ENCODE measurements around the gene NAV2. TPM values are rescaled to one million over a fixed set of nuclear protein-coding genes. Genes with fewer than 3 reads are reported as not detected.
"Not testable (repeated sequence)": the region's sequence is repeated elsewhere in the genome, so short reads cannot be mapped to it uniquely, and the experiment has no call there.

NAV2 gene
- total RNA-seq, 1 donor: 11.2 TPM

GRCh38 chr11:19891022-19891421 lies 178.4 kb downstream of the NAV2 start:
- no peak for DNase-seq (ENCODE audit: low read depth)
- TF ChIP-seq CTCF (IDR thresholded peaks at IDR 0.05; ENCODE audit: insufficient read depth, low read depth, low read length): no peak
- H3K4me3 ChIP-seq (ENCODE audit: low read depth, low read length): no peak overlapping the region

GRCh38 chr11:19892387-19892786 lies 179.8 kb downstream of the NAV2 start:
- no peak overlapping the region for H3K4me3 ChIP-seq (ENCODE audit: low read depth, low read length)
- no peak for TF ChIP-seq CTCF (IDR thresholded peaks at IDR 0.05; ENCODE audit: insufficient read depth, low read depth, low read length)
- no peak for DNase-seq (ENCODE audit: low read depth)

DNA sequence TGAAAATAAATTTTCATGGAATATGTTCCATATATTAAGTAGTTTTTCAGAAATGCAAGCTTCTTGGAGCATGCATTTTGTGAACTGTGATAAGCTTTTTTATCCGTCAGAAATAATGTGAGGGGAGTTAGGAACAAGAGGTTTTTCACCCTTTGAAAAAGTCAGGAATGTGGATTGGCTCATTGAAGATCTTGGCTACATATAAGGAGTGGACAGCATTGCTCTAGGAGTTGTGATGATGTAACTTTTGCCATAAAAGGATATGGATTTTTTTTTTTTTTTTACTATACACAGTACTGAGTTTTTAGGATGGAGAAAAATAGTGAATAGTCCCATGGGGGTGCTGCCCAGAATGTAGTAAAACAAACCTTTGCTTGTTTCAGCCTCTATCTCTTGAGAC lies 180.2 kb downstream of the NAV2 start:
- TF ChIP-seq CTCF (IDR thresholded peaks at IDR 0.05; ENCODE audit: insufficient read depth, low read depth, low read length): no peak
- no peak overlapping the region for H3K4me3 ChIP-seq (ENCODE audit: low read depth, low read length)
- DNase-seq (ENCODE audit: low read depth): peak; percentile 28

DNA sequence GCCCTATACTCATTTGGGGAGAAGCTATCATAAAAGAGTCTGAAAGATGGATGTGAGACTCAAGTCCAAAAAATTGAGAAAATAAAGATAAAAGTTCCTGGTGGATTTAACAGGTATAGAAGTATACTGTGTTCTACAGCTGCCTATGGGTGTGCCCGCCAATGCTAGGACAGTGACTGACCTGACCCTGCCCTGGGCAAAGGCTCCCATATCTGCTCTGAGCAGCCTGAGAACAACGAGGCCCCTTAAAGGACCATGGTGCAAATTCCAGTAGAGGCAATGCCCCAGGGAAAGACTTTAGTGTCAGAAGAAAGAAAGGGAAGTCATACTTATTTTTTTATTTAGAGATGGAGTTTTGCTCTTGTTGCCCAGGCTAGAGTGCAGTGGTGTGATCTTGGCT lies 181.8 kb downstream of the NAV2 start:
- no peak for DNase-seq (ENCODE audit: low read depth)
- H3K4me3 ChIP-seq (ENCODE audit: low read depth, low read length): no peak overlapping the region
- TF ChIP-seq CTCF (IDR thresholded peaks at IDR 0.05; ENCODE audit: insufficient read depth, low read depth, low read length): no peak

DNA sequence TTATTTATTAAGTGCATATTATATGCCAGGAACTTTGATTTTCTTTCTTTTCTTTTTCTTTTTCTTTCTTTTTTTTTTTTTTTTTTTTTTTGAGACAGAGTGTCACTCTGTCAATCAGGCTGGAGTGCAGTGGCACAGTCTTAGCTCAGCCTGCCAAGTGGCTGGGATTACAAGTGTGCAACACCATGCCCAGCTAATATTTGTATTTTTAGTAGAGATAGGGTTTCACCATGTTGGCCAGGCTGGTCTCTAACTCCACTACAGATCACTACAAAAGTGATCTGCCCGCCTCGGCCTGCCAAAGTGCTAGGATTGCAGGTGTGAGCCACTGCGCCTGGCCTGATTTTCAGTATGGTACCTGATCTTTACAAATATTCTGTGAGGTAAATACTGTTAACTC lies 182.4 kb downstream of the NAV2 start:
- not testable (repeated sequence) for H3K4me3 ChIP-seq (ENCODE audit: low read depth, low read length); DNase-seq (ENCODE audit: low read depth)

DNA sequence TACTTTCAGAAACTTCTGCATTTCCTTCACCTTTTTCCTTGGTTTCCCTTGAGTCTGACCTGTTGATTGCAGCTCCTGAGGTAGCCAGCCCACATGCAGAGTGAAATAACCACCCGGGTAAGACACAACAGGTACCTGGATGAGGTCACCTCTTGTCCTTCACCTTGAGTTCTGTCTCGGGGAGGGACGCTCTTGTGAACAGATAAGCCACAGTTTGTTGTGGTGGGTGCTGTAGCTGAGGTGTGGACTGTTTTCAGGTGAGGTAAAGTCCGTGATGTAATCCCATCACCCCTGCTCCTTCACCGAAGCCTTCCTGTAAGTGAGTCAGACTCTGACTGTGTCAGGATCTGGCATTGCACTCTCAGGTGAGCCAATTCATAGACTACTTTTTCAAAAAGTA lies 183.1 kb downstream of the NAV2 start:
- TF ChIP-seq CTCF (IDR thresholded peaks at IDR 0.05; ENCODE audit: insufficient read depth, low read depth, low read length): no peak
- DNase-seq (ENCODE audit: low read depth): no peak
- H3K4me3 ChIP-seq (ENCODE audit: low read depth, low read length): no peak overlapping the region

GRCh38 chr11:19903620-19904069 lies 191.0 kb downstream of the NAV2 start:
- TF ChIP-seq CTCF (IDR thresholded peaks at IDR 0.05; ENCODE audit: insufficient read depth, low read depth, low read length): peak; percentile 89
- H3K4me3 ChIP-seq (ENCODE audit: low read depth, low read length): no peak overlapping the region
- peak; percentile 78 for DNase-seq (ENCODE audit: low read depth)

All from fibroblast of villous mesenchyme (primary cell).